CD4-positive, alpha-beta T cell treated with Interleukin-6 at 100 ng/mL for 8 hours (primary cell): ENCODE measurements around the gene FGFR1OP2.
A peak's percentile ranks its signal among the peaks of the same experiment; 100 is the strongest.
"Not testable (repeated sequence)": the region's sequence is repeated elsewhere in the genome, so short reads cannot be mapped to it uniquely, and the experiment has no call there.

Experiments
- DNase-seq: peaks from one replicate; pipeline ENCODE4 v3.0.0-alpha.2; 2020; ENCODE audit warnings: mixed read lengths, low spot score

FGFR1OP2 gene

DNA sequence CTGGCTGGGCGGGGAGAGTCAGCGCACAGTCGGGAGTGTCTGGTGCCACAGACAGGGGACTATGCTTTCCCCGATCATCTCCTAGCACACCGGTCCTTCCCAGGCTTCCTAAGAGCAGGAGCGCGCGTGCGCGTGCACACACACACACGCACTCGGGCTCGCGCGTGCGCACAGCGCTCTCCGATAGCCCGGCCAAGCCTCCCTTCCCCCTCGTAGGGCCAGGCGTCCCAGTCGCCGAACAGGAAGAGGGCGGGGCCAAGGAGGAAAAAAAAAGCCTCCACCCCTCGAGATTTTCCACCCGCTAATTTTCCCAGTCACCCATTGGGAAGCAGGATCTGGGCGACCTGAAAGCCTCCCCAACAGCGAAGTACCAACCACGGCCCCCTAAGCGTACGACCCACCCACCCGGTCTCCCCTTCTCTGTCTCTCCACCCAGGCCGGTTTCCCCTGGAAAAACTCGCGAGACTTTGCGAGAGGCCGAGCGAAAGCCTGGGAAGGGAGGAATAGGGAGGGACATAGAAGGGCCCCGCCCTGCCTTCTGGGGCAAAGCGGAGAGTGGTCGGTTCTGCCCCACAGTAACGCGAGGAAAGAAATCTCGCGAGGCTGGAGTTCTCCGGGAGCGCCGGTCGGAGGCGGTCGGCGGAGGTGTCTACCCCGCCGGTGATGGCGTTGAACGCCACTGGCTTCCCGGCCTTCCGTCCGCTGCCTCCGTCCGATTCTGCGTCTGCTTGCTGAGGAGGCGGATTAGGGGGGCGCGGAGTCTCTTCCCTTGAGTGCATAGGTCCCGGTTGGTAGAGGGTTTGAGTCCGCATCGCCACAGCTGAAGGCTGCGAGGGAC, at the start of gene FGFR1OP2, which contains the start of gene INTS13:
Gene FGFR1OP2, plus strand, starts transcription at position 608 of the 838 bp plus-strand sequence. CDS start 15,689 bp downstream, outside the sequence.
Gene INTS13, minus strand, starts transcription at position 119 of the 838 bp plus-strand sequence. CDS start 1,178 bp downstream, outside the sequence.
- DNase-seq = peak; percentile 97

DNA sequence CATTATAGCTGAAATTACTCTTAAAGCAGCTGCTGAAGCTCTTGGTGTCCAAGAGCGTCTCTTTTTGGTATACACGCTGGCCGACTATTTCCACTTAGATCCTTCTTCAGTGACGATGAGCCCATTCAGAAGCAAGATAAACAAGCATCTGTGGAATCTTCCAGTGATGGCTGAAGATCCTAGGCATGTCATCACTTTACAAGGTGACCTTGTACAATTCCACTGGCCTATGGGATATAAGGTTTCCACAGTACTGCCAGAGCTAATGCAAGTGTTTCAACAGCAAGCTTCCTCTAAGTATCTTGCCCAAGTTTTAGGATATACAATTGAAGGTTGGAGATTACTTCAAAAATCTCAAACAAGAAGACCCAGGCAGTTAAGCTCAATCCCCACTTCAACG, 47.5 kb upstream of the FGFR1OP2 start:
- no peak for DNase-seq

DNA sequence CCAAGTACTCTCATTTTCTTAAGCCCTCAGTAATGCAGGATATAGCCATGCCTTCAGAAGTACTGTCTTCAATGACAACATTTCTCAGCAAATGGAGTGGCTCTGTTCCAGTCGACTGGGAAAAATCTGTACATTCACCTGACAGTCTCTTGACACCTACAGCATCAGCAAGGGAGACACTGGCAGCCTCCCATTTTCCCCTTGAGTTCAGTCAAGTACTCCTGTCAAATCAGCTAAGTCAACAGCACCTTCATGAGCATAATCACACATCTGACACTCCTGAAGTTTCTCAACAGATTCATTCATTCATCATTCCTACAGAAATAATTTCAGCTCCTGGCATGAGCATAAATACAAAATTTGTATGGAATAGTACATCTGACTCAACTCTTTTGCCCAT, 46.6 kb upstream of the FGFR1OP2 start:
- no peak for DNase-seq

DNA sequence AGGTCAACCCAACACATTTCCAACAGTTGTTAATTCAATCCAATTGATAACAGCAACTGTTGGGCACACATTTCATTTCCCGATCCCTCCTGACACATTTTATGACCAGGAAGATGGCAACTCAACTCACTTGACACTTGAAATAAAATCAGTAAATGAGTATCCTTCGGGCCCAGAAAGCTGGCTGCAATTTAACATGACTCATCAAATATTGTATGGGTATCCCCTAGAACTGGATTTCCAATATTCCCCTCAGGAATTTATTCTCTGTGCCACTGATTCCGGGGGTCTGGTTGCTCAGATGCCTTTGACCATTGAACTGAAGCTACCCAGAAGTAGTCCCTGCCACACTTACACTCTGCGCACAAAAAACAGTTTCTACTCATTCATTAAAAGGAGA, 42.6 kb upstream of the FGFR1OP2 start:
- DNase-seq = no peak

DNA sequence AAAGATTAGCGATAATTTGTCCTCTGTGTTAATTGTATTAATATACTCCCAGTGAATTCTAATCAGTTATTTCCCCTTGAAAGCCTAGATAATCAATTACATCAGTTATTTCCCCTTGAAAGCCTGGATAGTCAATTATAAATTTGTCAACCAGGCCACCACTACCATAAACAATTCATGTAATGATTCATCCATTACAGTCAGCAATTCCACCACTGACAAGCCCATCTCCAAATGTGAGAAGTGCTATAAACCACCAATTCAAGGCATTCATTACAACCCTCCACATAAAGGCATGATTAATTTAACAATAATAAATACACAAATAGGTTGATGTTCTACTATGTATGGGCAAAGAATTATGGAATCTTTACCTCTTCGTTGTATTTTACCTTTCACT, 41.4 kb upstream of the FGFR1OP2 start:
- DNase-seq = no peak

DNA sequence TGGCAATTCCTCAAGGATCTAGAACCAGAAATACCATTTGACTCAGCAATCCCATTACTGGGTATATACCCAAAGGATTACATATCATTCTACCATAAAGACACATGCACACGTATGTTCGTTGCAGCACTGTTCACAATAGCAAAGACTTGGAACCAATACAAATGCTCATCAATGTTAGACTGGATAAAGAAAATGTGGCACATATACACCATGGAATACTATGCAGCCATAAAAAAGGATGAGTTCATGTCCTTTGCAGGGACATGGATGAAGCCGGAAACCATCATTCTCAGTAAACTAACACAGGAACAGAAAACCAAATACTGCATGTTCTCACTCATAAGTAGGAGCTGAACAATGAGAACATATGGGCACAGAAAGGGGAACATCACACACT, 34.9 kb upstream of the FGFR1OP2 start:
- not testable (repeated sequence) for DNase-seq

DNA sequence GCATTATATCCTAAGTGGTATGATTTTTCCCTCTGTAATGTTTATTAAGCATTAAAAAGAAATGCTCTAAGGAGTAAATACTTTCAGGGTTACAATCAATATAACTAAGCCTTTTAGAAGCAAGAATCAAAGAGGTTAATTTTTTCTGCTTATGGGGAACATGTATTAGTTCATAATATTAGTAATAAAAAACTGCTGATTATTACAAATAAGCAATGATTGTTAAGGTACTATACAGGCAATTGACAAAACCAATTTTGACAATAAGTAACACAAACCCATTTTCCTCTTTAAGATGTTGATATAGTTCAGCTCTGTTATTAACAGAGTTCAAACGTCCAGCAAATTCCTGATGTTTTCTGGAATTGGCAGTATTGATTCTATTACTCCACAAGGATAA, 32.2 kb upstream of the FGFR1OP2 start:
- no peak for DNase-seq

DNA sequence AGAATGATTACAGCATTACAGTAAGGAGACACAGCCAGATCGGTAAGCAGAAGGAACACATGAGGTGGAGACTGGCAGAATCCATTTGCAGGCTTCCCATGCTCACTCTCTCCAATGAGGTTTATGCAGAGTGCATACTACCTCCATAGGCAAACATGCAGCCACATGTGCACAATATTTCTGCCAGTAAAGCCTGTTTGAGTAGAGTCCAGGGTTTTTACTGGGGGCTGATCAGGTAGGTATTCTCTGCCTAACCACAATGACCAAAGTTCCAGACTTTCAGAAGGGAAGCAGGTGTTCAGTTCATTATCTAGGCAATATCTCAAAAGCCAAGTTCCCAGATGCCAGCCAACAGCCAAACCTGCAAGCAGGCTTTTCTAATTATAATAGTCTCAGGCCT, 31.6 kb upstream of the FGFR1OP2 start:
- no peak for DNase-seq

DNA sequence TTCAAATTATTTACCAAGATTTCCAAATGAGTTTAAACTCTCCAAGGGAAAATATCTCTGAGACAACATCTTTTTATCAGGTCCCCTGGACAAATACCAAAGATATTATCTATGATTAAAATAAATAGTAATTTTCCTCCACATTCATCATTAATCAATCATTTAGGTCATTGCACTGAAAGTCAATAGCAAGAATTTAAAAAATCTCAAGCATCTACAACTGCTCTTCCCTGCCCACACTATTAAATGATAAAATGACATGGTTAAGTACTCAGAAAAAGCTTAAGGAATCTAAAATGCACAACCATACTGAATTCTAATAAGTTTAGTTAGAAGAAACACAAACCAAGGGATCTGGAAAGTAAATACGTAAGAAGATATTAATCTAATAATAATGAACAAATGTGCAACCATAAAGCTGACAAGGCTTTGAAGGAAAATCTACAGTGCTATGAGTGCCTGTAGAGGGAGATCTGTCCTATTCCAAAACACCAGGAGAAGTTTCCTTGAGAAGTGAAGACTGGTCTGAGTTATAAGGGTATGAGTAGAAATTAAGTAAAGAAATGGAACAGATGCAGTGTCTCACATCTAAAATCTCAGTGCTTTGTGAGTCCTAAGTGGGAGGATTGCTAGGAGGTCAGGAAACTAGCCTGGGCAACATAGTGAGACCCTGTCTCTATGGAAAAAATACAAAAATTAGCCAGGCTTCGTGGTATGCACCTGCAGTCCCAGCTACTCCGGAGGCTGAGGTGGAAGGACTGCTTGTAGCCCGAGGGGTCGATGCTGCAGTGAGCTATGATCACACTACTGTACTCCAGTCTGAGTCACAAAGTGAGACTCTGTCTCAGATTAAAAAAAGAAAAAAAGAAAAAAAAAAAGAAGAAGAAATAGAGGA, 19.7 kb upstream of the FGFR1OP2 start:
- DNase-seq = no peak

DNA sequence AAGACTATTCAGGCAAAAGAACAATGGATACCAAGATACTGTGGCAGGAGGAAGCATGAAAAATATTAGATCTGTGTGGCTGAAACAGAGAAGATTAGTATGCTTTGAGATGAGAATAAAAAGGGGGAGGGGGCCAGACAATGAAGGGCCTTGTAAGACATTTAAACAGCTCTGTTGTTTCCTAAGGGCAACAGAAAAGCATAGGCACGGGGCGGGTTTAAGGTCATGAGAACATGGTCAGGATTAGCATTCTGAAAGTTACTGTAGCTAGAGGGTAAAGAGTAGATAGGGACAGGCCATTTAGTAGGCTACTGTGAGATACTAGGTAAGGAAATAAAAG, 19.1 kb upstream of the FGFR1OP2 start:
- no peak for DNase-seq

DNA sequence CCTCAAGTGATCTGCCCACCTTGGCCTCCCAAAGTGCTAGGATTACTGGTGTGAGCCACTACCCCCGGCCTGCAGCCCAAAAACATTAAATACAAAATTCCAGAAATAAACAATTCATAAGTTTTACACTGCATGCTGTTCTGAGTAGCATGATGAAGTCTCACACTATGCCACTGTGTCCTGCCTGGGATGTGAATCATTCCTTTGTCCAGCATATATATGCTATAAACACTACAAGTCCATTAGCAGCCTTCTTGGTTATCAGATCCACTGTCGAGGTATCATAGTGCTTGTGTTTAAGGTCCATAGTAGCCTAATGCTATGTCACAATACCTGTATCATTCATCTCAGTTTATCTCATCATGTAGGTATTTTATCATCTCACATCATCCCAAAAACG, 16.4 kb upstream of the FGFR1OP2 start:
- no peak for DNase-seq

DNA sequence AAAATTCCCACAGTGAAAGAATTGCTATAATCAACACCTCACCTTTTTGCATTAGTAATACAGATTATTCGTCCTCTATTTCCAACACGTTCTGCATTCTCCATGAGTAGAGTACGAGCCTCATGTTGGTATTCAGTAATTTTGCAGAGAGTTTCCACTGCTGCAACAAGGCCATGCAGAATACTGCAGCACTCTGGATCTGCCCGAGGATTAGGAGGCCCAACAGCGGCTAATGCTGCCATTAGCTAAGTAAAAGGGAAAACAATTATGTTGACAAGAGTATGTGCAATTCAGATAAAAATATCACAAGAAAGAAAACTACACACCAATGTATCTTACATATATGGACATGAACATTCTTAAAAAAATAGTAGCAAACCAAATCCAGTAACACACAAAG, 9.6 kb upstream of the FGFR1OP2 start:
- no peak for DNase-seq

DNA sequence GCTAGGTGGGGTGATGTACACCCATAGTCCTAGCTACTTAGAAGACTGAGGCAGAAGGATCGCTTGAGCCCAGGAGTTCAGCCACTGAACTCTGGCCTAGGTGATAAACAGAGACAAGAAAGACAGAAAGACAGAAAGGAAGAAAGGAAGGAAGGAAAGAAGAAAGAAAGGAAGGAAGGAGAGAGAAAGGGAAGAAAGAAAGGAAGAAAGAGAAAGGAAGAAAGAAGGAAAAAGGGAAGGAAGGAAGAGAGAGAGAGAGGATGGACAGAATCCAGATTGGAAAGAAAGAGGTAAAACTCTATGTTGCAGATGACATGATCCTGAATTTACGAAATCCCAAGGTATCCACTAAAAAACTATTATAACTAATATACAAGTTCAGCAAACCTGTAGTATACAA, 8.7 kb upstream of the FGFR1OP2 start:
- DNase-seq = no peak

DNA sequence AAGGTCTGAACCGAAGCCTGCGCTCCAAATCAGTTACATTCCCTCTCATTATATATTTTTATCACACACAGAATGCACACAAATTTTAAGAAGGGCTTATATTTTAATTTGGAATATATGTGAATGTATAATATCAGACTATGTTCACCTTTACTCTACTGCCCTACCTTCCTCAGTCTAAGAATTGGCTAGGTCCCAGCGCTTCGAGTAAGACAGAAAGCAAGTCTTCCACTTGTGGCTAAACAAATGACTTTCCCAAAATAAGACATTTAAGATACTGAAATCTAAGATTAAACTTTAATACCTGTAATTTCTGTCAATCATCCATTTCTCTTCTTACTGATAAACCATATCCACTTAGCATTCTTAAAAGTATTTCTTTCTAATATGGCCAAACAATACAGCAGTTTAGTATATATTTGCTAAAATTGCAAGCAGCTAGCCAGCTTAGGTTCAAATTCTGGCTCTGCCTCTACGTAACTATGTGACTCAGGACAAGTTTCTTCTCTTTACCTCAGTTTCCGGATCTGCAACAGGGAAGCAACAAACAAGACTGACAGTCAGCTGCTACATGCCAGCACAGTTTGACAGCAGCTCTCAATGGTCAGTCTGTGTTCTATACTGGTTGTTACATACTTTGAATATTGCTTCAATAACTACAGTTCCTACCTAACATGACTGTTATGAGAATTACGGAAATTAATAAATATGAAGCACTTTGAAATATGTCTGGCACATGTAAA, 2.5 kb upstream of the FGFR1OP2 start:
- DNase-seq = peak; percentile 16

DNA sequence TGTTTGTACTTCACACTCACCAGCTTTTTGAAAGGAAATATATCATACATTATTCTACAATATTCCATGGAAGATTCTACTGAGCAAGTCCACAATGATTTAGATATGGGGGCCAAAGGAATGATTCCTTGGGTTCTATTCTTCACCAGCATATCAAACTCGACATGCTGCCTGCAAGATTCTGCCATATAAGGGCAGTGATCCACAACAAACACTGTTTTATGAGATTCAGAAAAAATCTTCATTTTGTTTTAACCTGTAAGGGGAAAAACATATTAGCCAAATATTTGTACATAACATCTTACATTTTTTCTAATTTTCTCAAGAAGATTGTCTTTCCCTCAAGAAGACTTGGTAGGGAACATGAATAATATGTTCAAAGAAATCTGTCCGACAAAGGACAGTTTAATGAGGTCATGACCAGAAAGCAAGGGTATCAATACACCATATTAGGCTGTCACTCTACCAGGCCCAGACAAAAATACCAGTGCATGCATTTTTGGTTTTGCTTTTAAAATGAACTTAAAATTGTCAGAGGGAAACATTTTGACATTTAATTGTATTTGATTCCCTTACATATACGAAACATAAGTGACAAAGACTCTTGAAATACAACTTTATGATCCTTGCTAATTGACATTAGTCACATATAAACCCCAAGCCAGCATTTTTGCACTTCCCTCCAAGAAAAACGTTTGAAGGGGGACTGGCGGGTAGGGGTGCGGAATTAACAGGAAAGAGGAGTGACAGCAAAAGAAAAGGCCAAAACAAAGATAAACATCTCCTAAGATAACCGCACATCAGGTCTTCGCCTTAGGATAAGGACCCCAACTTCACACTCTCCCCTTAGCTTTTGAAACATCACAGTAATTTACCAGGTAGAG, 1.5 kb upstream of the FGFR1OP2 start:
- no peak for DNase-seq

DNA sequence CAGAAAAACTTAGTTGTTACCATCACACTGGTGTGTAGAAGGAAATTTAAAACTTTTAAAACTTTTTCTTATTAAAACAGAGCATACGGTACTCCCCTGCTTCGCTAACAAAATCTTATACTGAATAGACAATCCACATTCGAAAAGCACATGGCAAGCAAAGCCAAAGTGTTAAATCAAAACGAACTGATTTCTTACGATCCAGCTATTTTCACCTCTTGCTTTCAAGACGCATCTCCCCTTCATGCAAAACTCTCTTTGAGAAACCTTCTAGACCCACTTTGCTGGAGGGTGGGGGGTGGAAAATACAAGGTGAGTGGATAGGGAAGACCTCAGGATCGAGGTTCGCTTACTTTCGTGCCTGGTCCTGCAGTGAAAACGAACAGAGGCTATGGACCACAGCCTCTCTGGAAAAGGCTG, 817 bp upstream of the FGFR1OP2 start:
- no peak for DNase-seq

DNA sequence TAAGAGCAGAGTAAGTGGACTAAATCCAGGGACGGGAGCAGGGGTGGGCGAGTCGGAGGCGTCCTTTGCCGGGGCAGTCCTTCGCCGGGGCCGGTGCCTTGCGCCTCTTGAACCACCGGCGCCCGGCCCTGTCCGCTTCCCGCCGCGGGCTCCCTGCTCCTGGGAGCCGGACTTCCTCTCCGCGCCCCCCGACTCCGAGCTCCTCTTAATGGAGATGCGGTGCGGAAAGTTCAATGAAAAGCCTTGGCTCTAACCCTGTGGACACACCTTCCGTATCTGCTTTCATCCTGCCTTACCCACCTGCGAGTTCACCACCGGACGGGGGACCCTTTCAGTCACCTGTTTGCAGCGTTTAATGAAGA, 412 bp downstream of the FGFR1OP2 start:
- no peak for DNase-seq

DNA sequence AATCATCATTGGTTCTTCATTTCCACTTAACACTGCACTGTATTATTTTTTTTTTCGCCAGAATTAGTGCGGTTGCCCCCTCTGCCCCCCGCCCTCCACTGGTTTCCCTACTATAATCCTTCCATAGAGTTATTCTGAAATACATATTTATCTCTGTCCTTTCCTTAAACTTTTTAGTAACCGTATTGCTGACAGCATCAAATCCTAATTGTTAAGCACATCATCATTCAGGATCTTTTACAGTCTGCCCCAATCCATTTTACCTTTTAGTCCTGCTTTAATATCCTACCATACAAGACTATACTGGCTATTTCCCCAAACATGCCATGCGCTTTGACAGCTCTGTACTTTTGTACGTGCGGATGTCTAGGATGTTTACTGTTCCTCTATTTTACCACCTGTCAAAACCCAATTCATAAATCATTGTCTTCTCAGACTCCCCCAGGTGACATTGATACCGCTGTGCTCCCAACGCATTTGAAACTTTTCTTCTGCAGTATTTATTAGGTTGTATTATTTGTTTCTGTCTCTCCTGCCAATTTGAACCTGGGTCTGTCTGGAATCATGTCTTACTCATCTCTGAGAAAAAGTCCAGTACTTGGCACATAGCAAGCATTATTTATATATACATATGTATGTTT, 1.0 kb downstream of the FGFR1OP2 start:
- DNase-seq = no peak

DNA sequence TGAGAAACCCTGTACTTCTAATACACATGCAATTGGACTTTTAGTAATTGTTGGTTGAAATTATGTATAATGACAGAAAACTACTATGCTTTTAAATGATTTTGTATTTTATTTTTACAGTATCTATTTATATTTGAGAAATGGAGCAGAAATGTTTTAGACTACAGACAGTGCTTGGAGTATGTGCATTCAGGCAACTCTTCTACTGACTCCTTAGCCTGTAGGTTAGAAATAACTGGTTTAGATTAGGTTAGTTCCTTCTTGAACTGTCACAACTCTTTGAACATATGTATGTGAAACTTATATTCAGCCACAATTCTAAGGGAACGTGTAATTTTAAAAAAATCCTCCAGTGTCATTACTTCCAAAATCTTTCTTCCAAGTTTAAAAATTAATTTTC, 1.7 kb downstream of the FGFR1OP2 start:
- no peak for DNase-seq

DNA sequence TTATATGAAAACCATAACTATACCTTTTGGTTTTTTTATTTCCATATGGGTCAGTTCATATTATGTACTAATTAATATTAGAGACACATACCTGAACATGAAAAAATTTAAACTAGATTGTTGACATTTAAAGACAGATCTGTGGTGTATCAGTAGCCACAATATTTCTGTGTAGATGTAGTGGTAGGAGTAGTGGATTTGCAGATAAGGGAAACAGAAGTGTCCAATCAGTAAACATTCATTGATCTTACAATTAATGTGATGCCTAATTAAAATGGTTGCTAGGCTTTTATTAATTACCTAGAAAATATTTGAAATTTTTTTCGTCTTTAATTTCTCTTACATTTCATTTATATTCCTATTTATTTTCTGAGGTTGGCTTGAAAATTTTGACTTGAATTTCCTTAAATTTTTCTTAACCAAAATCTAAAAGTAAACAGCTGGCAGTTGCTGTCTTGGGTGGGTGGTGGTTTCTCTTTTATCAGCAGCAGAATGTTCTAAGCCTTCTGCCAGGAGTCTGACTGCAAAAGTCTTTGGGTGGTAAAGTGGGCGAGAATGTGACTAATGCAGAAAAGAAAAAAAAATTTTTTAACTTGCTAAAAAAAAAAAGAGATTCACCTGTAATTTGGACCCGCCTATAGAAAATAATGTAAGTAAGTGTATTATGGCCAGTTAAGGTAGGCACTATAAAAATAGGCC, 2.4 kb downstream of the FGFR1OP2 start:
- DNase-seq = peak; percentile 33
